ENCODE results near the gene ABHD12.

ABHD12 gene

DNA sequence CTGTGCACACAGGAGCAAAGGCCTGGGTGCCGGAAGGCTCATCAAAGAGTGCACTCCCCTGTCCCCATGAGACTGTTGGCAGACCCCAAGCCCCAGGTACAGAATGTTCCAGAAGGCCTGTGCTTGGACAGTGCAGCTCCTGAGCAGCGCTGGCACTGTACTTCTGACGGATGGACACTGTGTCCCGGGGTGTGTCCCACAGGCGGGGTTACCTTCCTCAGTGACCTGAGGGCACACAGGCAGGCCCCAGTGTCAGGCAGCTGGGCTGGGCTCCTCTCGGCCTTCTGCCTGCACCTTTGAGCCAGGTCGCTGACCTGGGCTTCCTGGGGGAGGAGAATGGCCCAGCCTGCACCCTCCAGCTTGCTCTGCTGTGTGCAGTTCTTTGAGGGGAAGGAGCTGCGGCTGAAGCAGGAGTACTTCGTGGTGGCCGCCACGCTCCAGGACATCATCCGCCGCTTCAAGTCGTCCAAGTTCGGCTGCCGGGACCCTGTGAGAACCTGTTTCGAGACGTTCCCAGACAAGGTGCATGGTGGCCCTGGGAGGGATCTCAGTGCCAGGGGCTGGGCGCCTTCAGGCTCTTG, 112.6 kb downstream of the ABHD12 start:
- no peak overlapping the region for H3K14ac ChIP-seq (ENCODE audit: low read length)
- H4K91ac ChIP-seq (ENCODE audit: low read depth, low read length, poor library complexity): no peak overlapping the region
- H3K9me3 ChIP-seq (replicated peaks in 1 of 2; ENCODE audit: control insufficient read depth in 2 of 2, insufficient read depth in 1 of 2, low read depth in 1 of 2, low read length in 2 of 2): peaks cover 0 to 1% of the 10 kb centered on the region in 2 donors
- no CpG with 5 or more reads among the region's 19 CpGs for WGBS, 2 donors (ENCODE audit: extremely low coverage in 2 of 2, insufficient read length in 2 of 2, insufficient replicate concordance in 1 of 2)
- H3K79me1 ChIP-seq (ENCODE audit: low read depth, low read length): peaks cover 7% of the 10 kb centered on the region
- no peak overlapping the region for H2AFZ ChIP-seq (ENCODE audit: low read length)
- H3K4me1 ChIP-seq (ENCODE audit: control insufficient read depth in 2 of 2, insufficient read depth in 1 of 2, low read depth in 1 of 2, low read length in 2 of 2): no peaks in the 10 kb centered on the region
- H2AK5ac ChIP-seq (ENCODE audit: low read depth, low read length): no peak overlapping the region
- H2BK120ac ChIP-seq (ENCODE audit: low read depth, low read length): no peak overlapping the region
- H4K8ac ChIP-seq (ENCODE audit: low read depth, low read length): no peak overlapping the region
- DNase-seq (ENCODE audit: low spot score): no peak
- H2BK12ac ChIP-seq (ENCODE audit: low read length): no peak overlapping the region
- H3K27ac ChIP-seq (replicated peaks; ENCODE audit: low read length): no peak overlapping the region
- no peak overlapping the region for H3K4me2 ChIP-seq (ENCODE audit: insufficient read depth, low read length, poor library complexity, severe bottlenecking)
- no peaks in the 10 kb centered on the region for H3K27me3 ChIP-seq (ENCODE audit: control insufficient read depth in 3 of 3, insufficient read depth in 3 of 3, low read depth in 1 of 3, low read length in 3 of 3)
- H3K23ac ChIP-seq (ENCODE audit: low read depth, low read length, poor library complexity): no peak overlapping the region
- no peak overlapping the region for H2BK5ac ChIP-seq (ENCODE audit: low read length)
- no peak overlapping the region for H2BK15ac ChIP-seq (ENCODE audit: low read length)
- peaks cover 81 to 99% of the 10 kb centered on the region in 2 donors for H3K36me3 ChIP-seq (replicated peaks in 1 of 2; ENCODE audit: control insufficient read depth in 2 of 2, insufficient read depth in 2 of 2, low read length in 2 of 2)
- H3K18ac ChIP-seq (ENCODE audit: low read length): no peak overlapping the region
- H3K9ac ChIP-seq (ENCODE audit: low read depth, low read length, poor library complexity): no peak overlapping the region
- H3K4ac ChIP-seq (ENCODE audit: low read length): no peak overlapping the region
- H3K4me3 ChIP-seq (ENCODE audit: low read length in 2 of 2): no peak overlapping the region

GRCh38 chr20:25277051-25277801, 113.4 kb downstream of the ABHD12 start:
- Histone ChIP-seq H3K14ac (ENCODE audit: low read length) (no peak overlapping the region), H3K4me1 (ENCODE audit: control insufficient read depth in 2 of 2, insufficient read depth in 1 of 2, low read depth in 1 of 2, low read length in 2 of 2) (no peaks in the 10 kb centered on the region), H3K9me3 (replicated peaks in 1 of 2; ENCODE audit: control insufficient read depth in 2 of 2, insufficient read depth in 1 of 2, low read depth in 1 of 2, low read length in 2 of 2) (peaks cover 0 to 1% of the 10 kb centered on the region in 2 donors), H3K18ac (ENCODE audit: low read length) (no peak overlapping the region), H2BK12ac (ENCODE audit: low read length) (no peak overlapping the region), H3K27ac (replicated peaks; ENCODE audit: low read length) (no peak overlapping the region), H3K79me1 (ENCODE audit: low read depth, low read length) (peaks cover 6% of the 10 kb centered on the region), H3K4me3 (ENCODE audit: low read length in 2 of 2) (no peak overlapping the region), H3K36me3 (replicated peaks in 1 of 2; ENCODE audit: control insufficient read depth in 2 of 2, insufficient read depth in 2 of 2, low read length in 2 of 2) (peaks cover 80 to 99% of the 10 kb centered on the region in 2 donors), H3K4me2 (ENCODE audit: insufficient read depth, low read length, poor library complexity, severe bottlenecking) (no peak overlapping the region), H2BK120ac (ENCODE audit: low read depth, low read length) (no peak overlapping the region), H3K27me3 (ENCODE audit: control insufficient read depth in 3 of 3, insufficient read depth in 3 of 3, low read depth in 1 of 3, low read length in 3 of 3) (no peaks in the 10 kb centered on the region), H2AK5ac (ENCODE audit: low read depth, low read length) (no peak overlapping the region), H3K23ac (ENCODE audit: low read depth, low read length, poor library complexity) (peak overlapping the region; percentile 80), H2BK15ac (ENCODE audit: low read length) (no peak overlapping the region), H4K91ac (ENCODE audit: low read depth, low read length, poor library complexity) (no peak overlapping the region), H2BK5ac (ENCODE audit: low read length) (peak overlapping the region; percentile 24), H3K9ac (ENCODE audit: low read depth, low read length, poor library complexity) (no peak overlapping the region), H3K4ac (ENCODE audit: low read length) (no peak overlapping the region), H2AFZ (ENCODE audit: low read length) (no peak overlapping the region), H4K8ac (ENCODE audit: low read depth, low read length) (no peak overlapping the region)
- no CpG with 5 or more reads among the region's 24 CpGs for WGBS, 2 donors (ENCODE audit: extremely low coverage in 2 of 2, insufficient read length in 2 of 2, insufficient replicate concordance in 1 of 2)
- no peak for DNase-seq (ENCODE audit: low spot score)

- H2BK5ac ChIP-seq (ENCODE audit: low read length): peak overlapping the region; percentile 24
- no peak overlapping the region for H3K4me3 ChIP-seq (ENCODE audit: low read length in 2 of 2)
- H2BK15ac ChIP-seq (ENCODE audit: low read length): no peak overlapping the region
- no peak for DNase-seq (ENCODE audit: low spot score)
- H3K14ac ChIP-seq (ENCODE audit: low read length): peak overlapping the region; percentile 98
- no peak overlapping the region for H3K18ac ChIP-seq (ENCODE audit: low read length)
- H3K79me1 ChIP-seq (ENCODE audit: low read depth, low read length): peaks cover 6% of the 10 kb centered on the region
- H4K91ac ChIP-seq (ENCODE audit: low read depth, low read length, poor library complexity): no peak overlapping the region
- H3K27ac ChIP-seq (replicated peaks; ENCODE audit: low read length): no peak overlapping the region
- H2AFZ ChIP-seq (ENCODE audit: low read length): no peak overlapping the region
- H4K8ac ChIP-seq (ENCODE audit: low read depth, low read length): no peak overlapping the region
- peak overlapping the region; percentile 46 for H2AK5ac ChIP-seq (ENCODE audit: low read depth, low read length)
- no peak overlapping the region for H3K9ac ChIP-seq (ENCODE audit: low read depth, low read length, poor library complexity)
- peak overlapping the region; percentile 80 for H3K23ac ChIP-seq (ENCODE audit: low read depth, low read length, poor library complexity)
- H3K36me3 ChIP-seq (replicated peaks in 1 of 2; ENCODE audit: control insufficient read depth in 2 of 2, insufficient read depth in 2 of 2, low read length in 2 of 2): peaks cover 81 to 99% of the 10 kb centered on the region in 2 donors
- no peaks in the 10 kb centered on the region for H3K27me3 ChIP-seq (ENCODE audit: control insufficient read depth in 3 of 3, insufficient read depth in 3 of 3, low read depth in 1 of 3, low read length in 3 of 3)
- WGBS, 2 donors (ENCODE audit: extremely low coverage in 2 of 2, insufficient read length in 2 of 2, insufficient replicate concordance in 1 of 2): no CpG with 5 or more reads among the region's 24 CpGs
- H3K4me2 ChIP-seq (ENCODE audit: insufficient read depth, low read length, poor library complexity, severe bottlenecking): no peak overlapping the region
- peaks cover 0 to 1% of the 10 kb centered on the region in 2 donors for H3K9me3 ChIP-seq (replicated peaks in 1 of 2; ENCODE audit: control insufficient read depth in 2 of 2, insufficient read depth in 1 of 2, low read depth in 1 of 2, low read length in 2 of 2)
- no peak overlapping the region for H2BK12ac ChIP-seq (ENCODE audit: low read length)
- no peaks in the 10 kb centered on the region for H3K4me1 ChIP-seq (ENCODE audit: control insufficient read depth in 2 of 2, insufficient read depth in 1 of 2, low read depth in 1 of 2, low read length in 2 of 2)
- H2BK120ac ChIP-seq (ENCODE audit: low read depth, low read length): no peak overlapping the region
- H3K4ac ChIP-seq (ENCODE audit: low read length): no peak overlapping the region
Observed at GRCh38 chr20:25276533-25277050, 114.0 kb downstream of the ABHD12 start.

DNA sequence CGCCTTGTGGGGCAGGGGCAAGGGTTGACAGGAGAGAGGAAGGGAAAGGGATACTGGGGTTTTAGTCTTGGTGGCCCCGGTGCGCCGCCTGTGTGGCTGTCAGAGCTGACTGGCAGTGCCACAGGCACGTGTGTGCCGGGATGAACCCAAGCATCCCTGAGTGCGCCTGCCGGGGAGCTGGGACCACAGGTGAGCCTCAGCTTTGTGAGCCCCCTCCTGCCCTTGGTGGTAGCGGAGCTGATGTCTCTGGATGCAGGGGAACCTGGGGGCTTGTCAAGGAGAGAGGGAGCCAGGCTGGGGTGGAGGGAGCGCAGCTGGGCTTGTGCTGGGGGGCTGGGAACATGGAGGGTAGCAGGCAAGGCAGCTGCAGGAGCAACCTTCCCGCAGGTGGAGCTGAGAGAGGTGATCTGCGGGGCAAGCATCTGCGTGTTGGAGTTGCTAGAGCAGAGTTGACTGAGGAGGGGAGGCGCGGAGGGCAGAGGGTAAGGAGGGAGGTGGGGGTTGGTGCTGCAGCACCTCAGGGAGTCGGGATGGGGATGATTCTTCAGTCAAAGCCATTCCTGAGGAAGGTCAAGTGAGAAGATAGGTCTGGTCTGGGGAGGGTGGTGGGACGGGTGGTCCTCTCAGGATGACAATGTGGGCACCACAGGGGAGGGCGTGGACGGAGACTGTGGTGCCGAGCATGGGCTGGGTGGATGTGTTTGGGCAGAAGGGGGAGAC, 114.7 kb downstream of the ABHD12 start:
- Histone ChIP-seq H3K4me1 (ENCODE audit: control insufficient read depth in 2 of 2, insufficient read depth in 1 of 2, low read depth in 1 of 2, low read length in 2 of 2) (no peaks in the 10 kb centered on the region), H3K36me3 (replicated peaks in 1 of 2; ENCODE audit: control insufficient read depth in 2 of 2, insufficient read depth in 2 of 2, low read length in 2 of 2) (peaks cover 81 to 99% of the 10 kb centered on the region in 2 donors), H4K8ac (ENCODE audit: low read depth, low read length) (no peak overlapping the region), H3K23ac (ENCODE audit: low read depth, low read length, poor library complexity) (peak overlapping the region; percentile 80), H2AK5ac (ENCODE audit: low read depth, low read length) (no peak overlapping the region), H3K4me3 (ENCODE audit: low read length in 2 of 2) (no peak overlapping the region), H3K9me3 (replicated peaks in 1 of 2; ENCODE audit: control insufficient read depth in 2 of 2, insufficient read depth in 1 of 2, low read depth in 1 of 2, low read length in 2 of 2) (peaks cover 0 to 1% of the 10 kb centered on the region in 2 donors), H2BK15ac (ENCODE audit: low read length) (no peak overlapping the region), H3K4ac (ENCODE audit: low read length) (no peak overlapping the region), H3K9ac (ENCODE audit: low read depth, low read length, poor library complexity) (no peak overlapping the region), H2BK5ac (ENCODE audit: low read length) (no peak overlapping the region), H2BK120ac (ENCODE audit: low read depth, low read length) (no peak overlapping the region), H3K79me1 (ENCODE audit: low read depth, low read length) (peaks cover 6% of the 10 kb centered on the region), H4K91ac (ENCODE audit: low read depth, low read length, poor library complexity) (no peak overlapping the region), H3K18ac (ENCODE audit: low read length) (peak overlapping the region; percentile 13), H3K4me2 (ENCODE audit: insufficient read depth, low read length, poor library complexity, severe bottlenecking) (no peak overlapping the region), H2AFZ (ENCODE audit: low read length) (no peak overlapping the region), H3K27me3 (ENCODE audit: control insufficient read depth in 3 of 3, insufficient read depth in 3 of 3, low read depth in 1 of 3, low read length in 3 of 3) (no peaks in the 10 kb centered on the region), H2BK12ac (ENCODE audit: low read length) (no peak overlapping the region), H3K27ac (replicated peaks; ENCODE audit: low read length) (no peak overlapping the region), H3K14ac (ENCODE audit: low read length) (peak overlapping the region; percentile 98)
- DNase-seq (ENCODE audit: low spot score): no peak
- whole genome bisulfite sequencing, 2 donors (ENCODE audit: extremely low coverage in 2 of 2, insufficient read length in 2 of 2, insufficient replicate concordance in 1 of 2): no CpG with 5 or more reads among the region's 20 CpGs
